HG03520 (cell line): ENCODE measurements around the gene GPR171.

ENCODE experiments used
- ATAC-seq: cut with Tn5 transposase; IDR thresholded peaks from one replicate; pipeline ENCODE4 v1.9.1; 2021; ENCODE audit warnings: mild to moderate bottlenecking, moderate library complexity; ENCODE audit not compliant: unreplicated experiment

GPR171 gene

DNA sequence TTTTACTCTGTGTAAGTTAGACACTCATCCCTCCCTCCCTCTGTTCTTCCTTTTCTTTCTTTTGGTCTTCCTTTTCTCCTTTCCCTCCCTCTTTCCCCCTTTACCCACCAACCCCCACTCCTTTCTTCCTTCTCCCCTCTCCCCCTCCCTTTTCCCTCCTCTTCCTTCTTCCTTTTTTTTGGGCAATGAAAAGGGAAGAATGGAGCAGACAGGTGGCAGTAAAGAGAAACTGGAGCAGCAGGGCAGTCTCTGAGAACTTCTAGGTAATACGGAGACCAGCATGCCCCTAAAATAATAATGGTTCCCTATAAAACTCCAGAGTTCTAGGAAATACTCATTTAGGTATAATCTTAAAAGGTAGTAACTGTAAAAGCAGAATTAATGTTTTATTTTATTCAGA is 11.4 kb upstream of the GPR171 start:
- no peak for ATAC-seq

DNA sequence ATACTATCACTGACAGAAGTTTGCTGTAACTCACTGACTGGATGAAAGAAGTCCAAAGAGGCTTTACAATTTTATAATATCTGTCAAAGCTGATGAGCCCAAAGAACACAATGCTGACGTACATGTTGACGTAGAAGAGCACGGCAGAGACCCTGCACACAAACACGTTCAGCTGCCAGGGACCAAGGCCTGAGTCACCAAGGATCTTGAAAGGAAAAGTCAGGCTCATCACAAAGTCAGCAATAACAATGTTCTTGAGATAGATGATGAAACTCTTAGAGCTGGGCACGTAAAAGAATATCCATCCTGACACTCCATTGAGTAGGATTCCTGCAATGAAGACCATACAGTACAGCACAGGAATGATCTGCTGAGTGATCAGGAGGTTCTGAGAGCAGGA is 10.9 kb upstream of the GPR171 start:
- ATAC-seq = no peak

DNA sequence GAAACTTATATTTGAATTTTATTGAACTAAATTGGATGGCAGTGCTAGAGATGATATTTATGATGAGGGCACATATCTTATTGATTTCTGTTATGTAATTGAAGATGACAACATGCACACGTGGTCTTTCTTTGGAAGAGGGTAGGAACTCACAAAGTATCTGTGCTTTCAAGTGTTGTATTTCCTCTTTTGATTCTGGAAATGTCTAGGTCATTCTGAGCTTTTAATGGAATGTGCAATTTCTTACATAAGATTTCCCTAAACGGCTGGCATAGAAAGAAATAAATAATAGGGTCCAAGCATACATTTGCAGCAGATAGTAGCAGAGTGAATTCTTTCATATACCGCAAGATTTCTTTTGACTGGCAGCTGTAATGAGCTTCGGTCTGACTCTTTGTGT is 10.1 kb upstream of the GPR171 start:
- no peak for ATAC-seq

DNA sequence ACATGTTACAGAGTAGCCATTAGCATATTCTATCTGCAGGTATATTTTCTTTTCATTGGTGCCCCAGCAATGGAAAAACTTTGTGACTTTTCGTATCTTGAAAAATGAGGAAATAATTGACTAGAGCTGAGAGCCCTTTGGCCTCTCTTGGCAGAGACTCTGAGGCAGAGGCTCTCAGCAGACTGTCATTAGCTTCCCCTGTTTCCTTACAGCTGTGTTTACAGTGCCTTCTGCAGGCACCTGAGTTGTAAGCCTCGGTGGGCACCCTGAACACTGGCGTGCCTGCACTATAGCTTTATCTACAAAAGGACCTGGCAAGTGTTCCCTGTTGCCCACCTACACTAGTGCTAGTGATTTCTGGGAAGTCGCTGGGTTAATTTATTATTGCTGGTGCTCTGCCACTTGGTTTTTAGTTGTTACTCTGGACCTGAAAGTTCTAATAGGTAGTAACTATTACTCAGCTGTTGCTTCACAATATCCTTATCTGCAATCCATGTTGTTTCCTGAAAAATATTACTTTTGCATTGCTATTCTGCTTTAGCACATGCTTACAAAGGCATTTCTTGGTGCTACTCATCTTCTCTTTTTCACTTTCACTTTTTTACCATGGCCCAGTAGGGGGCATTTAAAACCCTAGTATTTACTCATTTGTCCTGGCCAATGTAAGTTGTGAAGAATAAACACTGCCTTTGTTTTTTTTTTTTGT is 7.8 kb upstream of the GPR171 start:
- no peak for ATAC-seq

DNA sequence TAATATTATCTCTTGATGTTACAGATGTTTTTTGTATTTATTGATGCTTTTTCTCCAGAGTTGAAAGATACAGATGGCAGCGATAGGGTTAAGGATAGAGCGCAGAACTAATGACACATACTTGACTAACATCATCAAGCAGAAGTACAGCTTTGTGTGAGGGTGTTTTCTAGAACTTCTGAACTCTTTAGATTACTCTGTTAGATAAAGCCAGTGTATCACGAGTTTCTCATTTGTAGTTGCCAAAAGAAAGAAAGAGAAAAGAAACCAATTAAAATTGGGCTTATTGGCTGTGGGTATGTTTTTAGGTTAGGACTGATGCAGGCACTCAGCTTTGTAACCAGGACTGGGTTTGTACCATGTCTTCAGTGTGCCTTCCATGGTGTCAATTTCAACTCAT is 6.6 kb upstream of the GPR171 start:
- no peak for ATAC-seq

DNA sequence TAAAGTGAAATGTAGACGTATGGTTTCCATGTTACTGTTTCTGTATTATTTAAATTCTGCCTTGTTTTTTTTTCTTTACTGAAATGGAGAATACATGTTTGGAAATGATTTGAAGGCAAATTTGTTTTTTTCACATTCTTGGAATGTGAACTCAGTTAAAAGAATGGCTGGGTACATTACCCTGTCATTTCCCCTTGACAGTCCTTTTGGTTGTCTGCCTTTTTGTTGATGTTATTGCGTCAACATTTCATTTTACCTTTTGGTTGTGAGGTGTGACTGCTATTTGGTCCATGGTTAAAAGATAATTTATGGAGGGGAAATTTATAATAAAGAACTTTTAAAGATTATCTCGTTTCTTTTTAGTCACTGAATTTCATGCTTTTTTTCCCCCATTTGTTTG is 3.2 kb upstream of the GPR171 start:
- no peak for ATAC-seq

DNA sequence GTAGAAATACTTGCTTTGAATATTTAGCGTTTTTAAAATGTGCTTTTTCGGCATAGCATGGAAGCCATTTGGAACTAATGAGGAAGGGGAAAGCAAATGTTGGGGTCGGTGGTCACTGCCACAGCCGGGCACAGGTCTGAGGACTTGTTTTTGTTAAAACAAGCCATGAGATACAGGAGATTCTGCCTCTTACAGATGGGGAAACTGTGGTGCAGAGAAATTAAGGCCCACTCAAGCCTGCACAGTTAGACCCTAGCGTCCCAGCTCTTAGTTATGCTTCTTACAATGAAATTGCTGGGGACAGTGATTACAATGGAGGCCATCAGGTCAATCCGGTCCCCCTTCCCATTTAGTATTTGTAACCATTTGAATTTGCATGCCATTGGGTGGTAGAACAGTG is 2.5 kb upstream of the GPR171 start:
- ATAC-seq = no peak

DNA sequence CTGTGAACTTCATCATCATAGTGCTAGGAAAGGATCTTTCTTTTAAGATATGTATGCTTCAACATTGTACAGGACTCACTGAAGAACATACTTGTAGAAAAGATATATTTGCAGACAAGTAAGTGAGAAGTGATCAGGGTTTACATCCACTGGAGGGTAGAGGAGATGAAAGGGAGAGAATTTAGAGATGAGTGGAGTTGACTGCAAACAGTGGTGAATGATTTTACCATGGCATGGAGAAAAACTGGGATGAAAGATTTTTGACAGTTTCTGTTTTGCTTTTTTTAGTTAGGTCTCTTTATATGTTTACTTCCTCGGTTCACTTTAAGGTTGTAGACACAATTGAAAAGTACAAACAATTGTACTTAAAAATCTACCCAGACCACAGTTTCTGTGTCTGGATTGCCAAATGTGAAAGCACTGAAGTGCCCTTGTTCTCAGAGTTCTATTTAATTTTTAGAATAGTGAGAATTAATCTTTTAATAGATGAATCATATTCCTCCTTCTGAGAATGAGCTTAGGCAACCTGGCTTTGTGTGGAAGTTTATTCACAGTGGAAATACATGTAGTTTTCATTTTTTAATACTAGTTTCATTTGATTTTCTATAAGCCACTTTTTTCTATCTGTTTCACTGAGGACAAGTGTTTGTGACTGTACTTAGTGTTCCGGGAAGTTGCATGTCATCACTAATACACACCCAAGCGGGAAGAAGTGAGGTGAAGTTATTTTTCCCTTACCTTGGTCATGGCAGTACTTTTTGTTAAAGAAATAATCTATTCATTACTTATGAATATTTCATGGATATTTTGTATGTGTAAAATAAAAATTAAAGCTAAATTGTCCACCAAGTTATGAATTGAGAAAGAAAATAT is 1.8 kb upstream of the GPR171 start:
- no peak for ATAC-seq

DNA sequence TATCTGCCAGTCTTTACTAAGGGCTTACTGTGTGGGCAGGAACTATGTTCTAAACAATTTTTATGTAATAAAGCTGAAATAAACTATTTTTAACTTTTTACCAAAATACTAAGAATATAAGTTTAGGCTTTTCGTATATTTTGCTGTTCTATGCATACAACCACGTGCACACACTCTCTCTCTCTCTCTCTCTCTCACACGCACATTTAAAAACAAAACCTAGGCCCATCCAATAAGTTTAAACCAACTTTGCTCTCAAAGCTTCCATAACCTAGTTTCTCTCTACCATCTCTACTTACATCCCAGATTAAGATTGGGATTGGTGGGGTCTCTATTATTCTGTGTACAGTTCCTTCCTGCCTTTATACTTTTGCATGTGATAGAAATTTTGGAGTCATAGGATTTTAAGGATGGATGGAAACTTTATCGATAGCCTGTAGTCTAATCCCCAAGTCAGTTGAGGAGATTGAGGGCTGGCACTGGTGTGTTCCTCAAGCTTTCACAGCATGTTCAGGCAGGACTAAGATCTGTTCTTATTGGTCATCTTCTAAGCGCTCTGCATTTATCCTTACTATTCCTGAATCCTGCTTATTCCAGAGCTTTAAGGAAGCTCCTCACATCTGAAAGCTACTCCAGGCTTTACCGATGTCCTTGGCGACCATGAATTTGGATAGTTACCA is 1.8 kb downstream of the GPR171 start:
- ATAC-seq = no peak

DNA sequence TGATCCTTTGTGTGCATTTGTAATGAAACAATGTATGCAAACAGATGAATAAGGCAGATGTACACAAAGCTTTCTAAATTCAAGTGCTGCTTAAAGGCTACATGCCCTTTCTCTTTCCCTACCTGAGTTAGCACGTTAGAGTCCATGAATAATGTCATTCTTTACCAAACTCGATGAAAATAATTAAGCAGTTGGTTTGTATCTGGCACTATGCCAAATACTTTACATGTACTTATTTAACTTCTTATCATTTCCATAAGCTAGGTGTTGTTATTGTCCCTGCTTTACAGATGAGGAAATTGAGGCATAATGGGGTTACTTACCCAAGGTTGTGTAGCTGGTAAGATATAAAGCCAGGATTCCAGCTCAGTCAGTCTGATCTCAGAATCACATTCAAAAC is 2.4 kb downstream of the GPR171 start:
- ATAC-seq = no peak

DNA sequence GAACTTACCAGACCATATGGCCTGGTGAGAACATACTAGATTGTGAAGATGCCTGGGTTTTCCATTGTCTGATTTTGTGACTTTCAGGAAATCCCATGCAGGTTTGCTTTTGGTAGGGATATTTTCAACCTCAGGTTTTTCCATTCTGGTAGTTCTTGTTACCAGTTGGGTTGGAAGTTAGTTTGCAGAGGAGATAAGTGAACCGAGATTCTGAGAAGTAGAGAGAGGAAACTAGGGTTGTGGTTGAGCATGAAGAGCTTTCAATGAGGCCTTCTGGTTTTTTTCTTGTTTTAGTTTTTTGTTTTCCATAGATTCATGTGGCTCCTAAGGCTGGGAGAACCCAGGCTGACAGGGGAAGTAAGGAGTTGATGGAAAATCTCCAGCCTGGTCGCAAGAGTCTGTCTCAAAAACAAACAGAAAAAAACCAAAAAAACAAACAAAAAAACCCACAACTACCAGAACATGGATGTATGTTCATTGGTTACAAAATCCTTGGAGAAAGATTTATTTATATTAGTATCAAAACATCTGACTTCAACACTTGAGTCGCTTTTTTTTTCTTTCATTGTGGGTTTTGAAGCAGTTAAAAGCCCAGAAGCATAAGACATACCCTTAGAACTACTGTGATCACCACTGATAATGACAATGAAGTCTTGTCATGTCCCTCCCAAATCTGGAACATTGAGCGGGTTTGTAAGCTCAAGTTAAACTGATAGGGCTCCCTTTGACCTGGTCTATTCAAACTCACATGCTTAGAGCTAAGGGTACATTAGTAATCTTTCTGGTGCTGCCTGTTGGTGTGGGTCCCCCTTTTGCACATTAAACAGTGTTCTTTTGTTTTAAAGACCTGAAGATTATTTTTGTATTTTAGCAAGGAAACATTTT is 3.2 kb downstream of the GPR171 start:
- ATAC-seq = no peak

DNA sequence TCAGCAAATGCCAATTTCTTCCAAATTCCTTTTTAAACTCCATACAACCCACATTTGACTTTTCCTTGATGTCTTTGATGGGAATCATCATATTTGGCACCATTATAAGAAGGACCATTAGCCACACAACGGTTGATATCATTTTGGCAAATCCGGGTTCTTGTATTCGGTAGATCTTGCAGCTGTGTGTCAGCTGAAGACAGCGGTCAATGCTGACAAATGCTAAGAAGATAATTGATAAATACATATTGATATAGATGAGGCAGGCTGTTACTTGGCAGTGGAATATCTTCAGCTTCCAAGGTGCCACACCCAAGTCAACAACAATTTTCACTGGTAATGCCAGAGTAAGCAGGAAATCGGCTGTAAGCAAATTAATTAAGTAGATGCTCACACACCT is 4.2 kb downstream of the GPR171 start:
- no peak for ATAC-seq

DNA sequence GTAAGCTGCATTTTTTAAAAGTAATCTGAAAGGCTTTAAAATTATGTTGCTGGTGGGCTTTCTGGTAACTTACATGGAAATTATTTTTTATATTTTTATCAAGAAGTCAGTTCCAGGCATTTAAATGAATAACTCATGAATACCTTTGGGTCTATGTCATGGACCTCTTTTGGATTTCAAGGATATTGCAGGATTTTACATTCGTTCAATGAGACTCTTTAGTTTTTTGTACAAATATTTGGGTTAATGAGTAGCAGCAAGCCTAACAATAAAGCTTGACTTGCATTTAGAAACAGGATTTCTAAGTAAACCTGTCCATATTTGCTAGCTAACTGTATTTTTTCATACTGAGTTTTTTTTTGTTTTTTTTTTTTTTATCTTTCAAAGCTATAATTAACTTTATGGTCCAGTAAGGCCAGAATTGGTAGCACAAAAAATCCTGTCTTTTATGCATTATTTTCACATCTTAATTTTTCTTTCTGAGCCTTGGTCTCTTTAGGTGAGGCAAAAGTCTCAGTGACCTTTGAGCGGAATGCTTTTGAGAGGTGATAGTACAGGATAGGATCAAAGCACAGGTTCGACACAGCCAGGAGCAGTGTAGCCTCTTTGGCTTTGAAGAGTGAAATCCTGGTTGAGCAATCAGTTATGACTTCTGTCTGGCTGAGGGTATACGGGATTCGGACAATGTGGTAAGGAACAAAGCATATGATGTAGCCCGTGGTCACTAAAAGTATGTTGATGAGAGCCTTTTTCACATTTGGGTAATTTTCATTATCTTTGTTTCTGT is 4.8 kb downstream of the GPR171 start:
- no peak for ATAC-seq

DNA sequence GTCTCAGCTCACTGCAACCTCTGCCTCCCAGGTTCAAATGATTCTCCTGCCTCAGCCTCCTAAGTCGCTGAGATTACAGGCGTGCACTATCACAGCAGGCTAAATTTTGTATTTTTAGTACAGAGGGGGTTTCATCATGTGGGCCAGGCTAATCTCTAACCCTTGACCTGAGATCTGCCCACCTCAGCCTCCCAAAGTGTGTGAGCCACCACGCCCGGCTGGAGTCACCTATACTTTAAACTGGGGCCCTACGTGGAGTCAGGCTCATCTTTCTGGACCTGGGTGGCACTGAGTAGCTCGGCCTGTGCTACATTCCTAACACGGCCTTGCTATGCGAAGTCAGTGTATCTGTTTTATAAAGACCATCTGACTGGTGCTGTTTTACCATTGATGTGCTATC is 5.8 kb downstream of the GPR171 start:
- ATAC-seq = no peak

DNA sequence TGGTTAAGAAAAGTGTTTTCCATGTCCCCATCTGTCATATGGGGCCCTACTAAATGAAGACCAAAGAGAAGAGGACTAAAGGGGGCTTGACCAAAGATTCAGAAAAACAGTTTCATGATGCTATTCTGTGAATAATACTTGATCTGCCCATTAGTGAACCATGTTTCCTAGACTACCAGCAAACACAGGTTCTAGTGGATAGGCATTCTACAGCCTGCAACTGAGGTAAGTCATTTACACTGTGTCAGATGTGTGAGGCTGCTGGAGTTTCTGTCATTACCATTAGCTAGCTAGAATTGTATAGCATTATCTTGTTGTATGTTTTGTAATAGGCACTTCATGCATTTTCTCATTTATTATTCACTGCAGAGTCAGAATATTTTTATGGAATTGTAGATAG is 6.6 kb downstream of the GPR171 start:
- no peak for ATAC-seq

DNA sequence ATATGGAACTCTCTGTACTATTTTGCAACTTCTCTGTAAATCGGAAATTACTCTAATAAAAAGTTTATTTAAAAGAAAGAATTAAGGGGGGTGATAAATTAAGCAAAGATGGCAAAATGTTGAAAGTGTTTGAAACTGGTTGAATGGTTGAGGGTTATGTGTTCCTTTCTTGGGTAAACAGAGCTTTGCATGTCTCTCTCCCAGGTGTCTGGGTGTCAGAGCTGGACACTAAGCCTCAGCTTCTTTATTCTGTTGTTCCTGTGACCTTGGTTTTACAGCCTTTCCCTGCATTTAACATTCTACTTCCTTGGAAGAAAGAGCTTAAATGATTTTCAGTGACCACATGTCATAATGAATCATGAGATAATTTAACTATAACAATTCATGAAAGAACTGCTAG is 7.2 kb downstream of the GPR171 start:
- ATAC-seq = no peak

DNA sequence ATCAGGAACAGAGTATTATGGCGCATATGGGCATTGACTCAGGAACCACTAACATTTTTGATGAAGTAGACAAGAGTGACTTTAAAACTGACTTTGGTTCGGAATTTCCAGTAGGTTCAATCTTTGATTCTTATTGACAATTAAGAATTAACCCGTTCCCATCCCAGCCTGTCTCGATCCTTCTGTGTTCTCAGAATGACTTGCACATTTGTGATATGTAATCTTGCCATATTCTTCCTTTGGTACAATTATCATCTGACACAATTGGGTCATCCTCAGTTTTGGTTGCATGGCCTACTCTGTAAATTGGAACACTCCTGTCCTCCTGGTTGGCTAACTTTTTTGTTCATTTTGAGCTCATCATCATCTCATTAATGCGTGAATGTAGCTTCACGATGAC is 10.5 kb downstream of the GPR171 start:
- no peak for ATAC-seq

DNA sequence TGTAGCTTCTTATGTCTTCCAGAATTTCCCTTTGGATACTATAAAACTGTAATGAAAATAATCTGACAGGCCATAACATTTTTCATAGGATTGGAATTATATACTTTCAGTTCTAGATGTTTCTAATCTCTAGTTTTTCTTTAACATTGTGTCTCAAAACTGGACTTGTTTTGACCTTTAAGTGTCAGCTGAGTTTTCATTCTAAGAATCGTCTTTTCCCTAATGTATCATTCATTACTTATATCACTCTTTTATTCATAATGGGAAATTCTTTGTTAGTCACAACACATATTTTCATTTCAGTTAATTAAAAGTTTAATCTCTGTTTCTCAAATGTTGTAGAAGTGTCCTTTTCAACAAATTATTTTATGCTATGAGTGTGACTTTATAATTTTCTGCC is 11.9 kb downstream of the GPR171 start:
- ATAC-seq = no peak

DNA sequence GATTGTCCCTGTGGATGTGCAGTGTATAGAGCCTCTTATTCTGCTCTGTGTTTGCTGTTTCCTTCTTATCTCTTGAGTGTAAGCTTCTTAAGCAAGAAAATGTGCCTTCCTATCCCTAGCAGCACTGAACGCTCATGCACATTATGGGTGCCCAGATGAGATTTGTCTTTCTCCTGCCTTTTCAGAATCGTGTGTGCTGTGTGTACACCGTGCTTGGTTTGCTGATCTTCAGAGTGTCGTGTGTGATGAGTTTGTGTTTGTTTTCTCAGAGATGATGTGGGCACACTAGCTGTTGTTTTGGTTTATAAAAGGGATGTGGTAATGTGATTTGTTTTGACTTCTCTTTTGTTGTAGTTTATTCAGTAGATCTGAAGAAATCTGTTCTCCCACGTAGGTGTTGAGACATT is 19.7 kb downstream of the GPR171 start:
- ATAC-seq = no peak
